Ureter (tissue), 1 donor: Measurements from ENCODE around the gene ADM2. TPM values are rescaled to one million over a fixed set of nuclear protein-coding genes. Genes with fewer than 3 reads are reported as not detected.
"Not testable (repeated sequence)": the region's sequence is repeated elsewhere in the genome, so short reads cannot be mapped to it uniquely, and the experiment has no call there.

Experiments used
- DNase-seq: peaks from one replicate; pipeline ENCODE4 v3.0.0-alpha.2; 2020; ENCODE audit warnings: low spot score
- total RNA-seq: library from RNA; stranded (reverse); gene quantifications from one replicate; pipeline ENCODE4 v1.2.4, GENCODE V29; 2023
- donor health status: DM: yes; HTN: yes; CAD: no.

ADM2 gene
- total RNA-seq, 1 donor from 2014 or later, result 4.6 TPM

DNA sequence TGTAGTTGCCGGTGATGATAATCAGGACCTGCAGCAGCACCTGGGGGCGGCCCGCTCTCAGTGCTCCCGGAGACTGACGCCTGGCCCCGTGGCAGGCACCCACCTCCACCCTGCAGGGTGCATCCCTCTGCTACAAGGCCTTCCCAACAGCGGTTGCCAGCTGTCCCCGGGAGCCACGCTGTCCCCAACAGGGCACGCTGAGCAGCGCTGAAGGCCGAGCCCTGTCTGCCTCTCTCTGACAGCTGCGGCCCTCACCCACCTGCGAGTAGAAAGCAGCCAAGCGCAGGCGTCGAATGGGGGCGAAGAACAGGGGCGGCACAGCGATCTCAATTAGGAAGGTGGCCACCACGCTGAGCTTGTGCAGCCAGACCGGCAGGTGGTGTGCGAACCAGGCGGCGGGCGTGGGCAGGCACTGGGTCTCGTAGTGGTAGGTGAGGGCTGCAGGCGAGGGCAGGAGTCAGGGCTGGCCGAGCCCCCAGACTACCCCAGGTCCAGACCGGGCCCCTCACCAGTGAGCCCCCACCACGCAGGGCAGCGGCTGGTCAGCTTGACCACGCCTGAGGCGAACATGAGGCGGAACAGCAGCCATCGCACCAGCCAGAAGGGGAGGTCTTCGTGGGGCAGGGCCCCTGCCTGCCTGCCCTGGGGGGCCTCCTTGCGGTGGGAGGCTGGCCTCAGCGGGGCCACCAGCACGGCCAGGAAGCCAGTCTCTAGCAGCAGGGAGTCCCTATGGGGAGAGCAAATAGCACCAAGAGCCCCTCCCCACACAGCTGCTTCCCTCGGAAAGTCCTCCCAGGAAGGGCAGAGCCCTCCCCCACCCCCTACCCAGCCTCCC, 24.6 kb downstream of the ADM2 start:
- no peak for DNase-seq

DNA sequence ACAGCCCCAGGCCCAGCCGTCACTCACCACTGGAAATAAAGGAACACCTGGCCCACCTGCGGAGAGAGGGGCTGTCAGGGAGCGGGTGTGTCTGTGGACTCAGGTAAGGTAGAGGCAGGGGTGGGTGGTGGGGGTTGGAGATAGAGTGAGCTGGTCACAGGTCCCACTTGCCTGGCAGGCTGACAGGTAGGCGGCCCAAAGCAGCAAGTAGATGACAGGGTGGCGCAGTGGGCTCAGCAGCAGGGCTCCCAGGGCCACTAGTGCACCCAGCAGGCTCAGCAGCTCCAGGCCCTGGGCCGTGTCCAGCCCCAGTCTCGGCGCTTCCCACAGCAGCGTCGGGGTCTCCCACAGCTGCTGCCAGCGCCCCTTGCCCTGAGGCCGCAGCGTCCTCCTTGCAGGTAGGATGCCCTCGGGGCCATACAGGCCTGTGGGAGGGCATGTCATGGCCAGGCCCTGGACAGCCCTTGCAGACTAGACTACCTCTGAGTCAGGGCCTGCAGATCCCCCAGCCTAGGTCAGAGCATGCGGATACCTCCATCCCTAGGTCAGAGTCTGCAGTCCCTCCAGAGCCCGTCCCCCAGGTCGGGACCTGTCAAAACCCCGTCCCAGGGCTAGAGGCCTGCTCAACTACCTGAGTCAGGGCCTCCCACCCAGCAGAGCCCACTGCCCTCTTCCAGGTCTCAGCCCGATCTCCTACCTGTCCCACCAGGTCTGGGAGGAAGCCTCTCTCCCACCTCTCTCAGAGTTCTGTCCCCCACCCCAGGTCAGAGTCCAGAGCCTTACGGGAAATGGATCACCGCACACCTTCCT, 25.5 kb downstream of the ADM2 start:
- peak; percentile 60 for DNase-seq

DNA sequence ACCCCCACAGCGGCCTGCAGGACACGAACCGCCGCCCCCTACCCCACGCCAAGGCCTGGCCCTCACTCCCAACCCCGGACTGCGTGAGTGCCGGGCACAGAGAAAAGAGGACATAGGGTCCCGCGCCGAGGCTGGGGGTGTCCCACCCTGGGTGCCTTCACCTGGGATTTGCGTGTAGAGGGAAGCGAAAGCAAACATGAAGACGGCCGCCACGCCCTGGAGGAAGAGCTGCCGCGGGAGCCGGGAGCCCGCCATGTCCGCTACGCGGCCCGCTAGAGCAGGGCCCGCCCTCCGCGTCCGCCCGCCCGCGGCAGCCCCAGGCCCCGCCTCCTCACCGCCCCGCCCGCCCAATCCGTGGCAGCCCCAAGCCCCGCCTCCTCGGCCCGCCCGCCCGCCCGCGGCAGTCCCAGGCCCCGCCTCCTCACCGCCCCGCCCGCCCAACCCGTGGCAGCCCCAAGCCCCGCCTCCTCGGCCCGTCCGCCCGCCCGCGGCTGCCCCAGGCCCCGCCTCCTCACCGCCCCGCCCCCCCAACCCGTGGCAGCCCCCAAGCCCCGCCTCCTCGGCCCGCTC, 26.2 kb downstream of the ADM2 start, which contains the start of gene LMF2:
LMF2 (minus strand) TSS at position 282 of the 570 bp plus-strand sequence; CDS start at position 255, 27 bp downstream.
- DNase-seq, result peak; percentile 92

DNA sequence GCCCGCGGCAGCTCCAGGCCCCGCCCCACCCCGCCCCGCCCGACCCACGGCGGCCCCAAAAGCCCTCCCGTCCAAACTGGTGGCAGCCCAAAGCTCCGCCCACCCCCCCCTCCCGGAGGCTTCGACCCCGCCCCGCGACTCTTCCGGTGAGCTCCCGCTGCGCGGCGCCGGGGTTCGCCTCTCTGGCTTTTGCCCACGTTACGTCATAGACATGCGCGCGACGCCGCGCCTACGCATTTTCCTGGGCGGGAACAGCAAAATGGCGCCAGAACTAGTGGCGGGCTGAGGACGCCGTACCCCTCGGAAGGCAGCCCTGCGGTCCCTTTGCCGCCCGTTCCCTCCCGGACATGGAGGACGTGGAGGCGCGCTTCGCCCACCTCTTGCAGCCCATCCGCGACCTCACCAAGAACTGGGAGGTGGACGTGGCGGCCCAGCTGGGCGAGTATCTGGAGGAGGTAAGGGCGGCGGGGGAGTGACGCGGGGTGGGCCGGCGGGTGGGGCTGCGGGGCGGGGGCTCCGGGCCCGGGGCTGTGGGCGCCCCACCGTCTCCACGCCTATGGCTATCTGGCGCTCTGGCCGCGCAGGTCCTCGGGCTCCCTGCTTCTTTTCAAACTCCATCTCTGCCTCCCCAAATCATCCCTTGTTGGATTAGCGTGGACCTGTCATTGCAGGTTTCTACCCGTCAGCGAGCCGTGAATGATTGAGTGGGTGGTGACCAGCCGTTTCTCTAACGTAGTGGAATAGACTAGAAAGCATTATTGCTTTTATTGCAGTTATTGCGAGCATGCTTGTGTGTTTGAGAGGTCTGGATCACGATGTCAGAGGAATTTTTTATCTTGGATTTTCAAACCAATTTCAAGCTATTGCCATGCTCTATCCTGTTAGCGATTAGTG, 26.9 kb downstream of the ADM2 start, which contains the start of gene NCAPH2:
NCAPH2 (plus strand) TSS at position 234 of the 894 bp plus-strand sequence; CDS start at position 348, 114 bp downstream.
- peak; percentile 97 for DNase-seq

DNA sequence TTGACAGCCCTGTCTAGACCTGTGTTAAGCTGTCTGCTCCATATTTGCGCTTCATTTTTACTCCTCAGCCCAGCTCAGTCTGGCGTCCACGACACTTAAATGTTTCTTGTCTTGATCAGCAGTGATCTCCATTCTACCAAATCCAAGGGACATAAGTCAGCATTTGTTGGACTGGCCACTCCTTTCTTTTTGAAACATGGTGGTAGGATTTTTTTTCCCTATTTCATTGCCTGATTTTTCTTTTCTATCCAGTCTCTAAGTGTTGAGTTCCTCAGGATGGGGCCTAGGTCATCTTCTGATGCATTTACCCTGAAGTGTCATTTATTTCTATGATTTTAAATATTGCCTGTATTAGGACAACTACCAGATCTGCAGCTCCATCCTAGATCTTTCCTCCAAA, 27.6 kb downstream of the ADM2 start:
- DNase-seq, result no peak

DNA sequence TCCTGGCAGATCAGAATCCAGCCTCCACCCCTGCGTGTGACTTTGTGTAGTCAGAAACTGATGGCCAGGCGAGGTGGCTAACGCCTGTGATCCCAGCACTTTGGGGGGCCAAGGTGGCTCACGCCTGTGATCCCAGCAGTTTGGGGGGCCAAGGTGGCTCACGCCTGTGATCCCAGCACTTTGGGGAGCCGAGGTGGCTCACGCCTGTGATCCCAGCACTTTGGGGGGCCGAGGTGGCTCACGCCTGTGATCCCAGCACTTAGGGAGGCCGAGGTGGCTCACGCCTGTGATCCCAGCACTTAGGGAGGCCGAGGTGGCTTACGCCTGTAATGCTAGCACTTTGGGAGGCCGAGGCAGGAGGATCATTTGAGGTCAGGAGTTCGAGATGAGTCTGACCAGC, 31.8 kb downstream of the ADM2 start:
- DNase-seq, result no peak

DNA sequence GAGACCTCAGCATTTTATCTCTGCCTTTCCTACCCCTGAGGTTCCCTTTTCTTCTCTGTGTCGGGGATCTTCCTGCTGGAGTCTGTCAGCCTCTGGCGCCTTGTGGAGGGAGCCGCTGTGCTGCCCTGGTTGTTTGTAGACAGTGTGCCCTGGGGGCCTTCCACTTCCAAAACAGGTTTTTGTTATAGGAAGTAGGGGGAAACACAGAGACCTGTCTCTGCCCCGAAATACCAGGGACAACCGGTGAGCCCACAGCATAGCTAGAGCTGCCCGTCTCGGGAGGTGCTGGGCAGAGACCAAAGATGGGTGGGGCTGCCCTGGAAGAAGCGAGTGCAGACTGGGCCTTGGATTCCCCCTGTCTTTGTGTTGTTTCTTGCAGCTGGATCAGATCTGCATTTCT, 34.7 kb downstream of the ADM2 start:
- DNase-seq, result no peak

DNA sequence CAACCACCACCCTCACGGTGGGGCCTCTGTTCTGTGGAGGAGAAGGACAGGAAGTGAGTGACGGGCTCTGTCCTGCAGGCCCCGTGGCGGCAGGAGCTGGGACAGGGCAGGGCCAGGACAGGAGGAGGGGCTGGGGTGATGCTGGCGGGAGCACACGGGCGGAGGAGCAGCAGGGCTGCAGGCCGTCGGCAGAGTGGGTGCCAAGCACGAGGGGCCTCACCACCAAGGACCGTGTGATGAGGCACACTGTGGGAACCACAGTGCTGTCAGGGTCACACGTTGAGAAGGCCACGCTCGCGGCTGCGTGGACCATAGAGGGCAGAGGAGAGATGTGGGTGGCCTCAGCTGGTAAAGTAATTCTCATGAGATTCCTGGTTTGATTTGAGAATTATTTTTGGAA, 35.5 kb downstream of the ADM2 start:
- DNase-seq, result no peak

DNA sequence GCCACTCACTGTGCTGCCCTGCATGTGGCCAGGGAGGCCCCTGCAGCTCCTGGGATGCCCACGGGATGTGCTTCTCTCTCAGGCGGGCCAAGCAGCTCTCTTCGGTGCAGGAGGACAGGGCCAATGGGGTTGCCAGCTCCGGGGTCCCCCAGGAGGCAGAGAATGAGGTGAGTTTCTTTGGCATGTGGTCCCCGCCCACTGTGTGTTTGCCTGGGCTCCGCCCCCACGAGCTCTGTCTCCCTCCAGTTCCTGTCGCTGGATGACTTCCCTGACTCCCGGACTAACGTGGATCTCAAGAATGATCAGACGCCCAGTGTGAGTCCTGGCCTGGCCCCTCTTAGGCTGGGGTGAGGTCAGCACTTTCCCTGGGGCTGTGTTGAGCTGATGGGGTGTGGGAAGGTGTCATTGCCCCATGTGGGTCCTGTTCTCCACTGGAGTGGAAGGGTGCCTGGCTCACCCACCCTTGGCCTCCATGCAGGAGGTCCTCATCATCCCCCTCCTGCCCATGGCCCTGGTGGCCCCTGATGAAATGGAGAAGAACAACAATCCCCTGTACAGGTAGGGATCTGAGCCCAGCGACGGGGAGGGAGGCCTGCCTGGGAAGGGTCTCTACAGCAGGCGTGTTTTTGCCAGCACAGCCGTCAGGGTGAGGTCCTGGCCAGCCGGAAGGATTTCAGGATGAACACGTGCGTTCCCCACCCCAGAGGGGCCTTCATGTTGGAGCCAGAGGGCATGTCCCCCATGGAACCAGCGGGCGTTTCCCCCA, 36.3 kb downstream of the ADM2 start:
- DNase-seq, result no peak

DNA sequence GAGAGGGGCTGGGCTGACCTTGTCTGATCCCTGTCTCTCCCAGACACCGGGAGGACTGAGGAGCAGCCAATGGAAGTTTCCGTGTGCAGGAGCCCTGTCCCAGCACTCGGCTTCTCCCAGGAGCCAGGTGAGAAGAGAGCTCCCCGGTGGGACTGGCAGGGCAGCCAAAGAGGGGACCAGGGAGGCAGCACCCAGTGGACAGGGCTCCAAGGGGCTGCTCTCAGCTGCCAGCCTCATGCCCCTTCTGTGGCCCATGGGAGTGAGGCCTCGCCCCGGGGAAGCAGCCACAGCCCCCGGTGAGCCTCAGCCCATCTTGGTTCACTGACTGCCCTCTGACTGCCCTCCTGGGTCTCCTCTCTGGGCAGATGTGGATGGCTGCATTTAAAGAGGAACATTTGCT, 37.3 kb downstream of the ADM2 start:
- no peak for DNase-seq

DNA sequence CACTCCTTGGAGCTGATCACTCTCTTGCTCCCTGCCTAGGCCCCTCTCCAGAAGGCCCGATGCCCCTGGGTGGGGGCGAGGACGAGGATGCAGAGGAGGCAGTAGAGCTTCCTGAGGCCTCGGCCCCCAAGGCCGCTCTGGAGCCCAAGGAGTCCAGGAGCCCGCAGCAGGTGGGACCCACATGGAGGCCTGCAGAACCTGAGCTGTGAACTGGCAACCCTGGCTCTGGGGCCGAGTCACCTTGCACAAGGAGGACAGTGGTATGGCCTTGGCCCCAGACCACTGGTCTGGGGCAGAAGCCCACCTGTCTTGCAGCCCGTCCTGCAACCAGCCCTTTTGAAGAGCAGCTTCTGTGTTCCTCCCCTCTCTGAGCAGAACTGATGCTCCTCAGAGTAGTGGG, 37.8 kb downstream of the ADM2 start:
- DNase-seq, result no peak

DNA sequence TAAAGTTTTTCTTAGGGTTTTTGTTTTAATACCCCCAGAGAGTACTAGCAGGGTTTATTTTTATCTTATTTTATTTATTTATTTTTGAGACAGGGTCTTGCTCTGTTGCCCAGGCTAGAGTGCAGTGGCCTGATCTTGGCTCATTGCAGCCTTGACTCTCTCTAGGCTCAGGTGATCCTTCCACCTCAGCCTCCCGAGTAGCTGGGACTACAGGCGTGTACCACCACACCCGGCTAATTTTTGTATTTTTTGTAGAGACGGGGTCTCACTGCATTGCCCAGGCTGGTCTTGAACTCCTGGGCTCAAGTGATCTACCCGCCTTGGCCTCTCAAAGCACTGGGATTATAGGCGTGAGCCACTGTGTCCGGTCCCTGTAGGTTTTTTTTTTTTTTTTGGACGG, 38.8 kb downstream of the ADM2 start:
- DNase-seq, result not testable (repeated sequence)

DNA sequence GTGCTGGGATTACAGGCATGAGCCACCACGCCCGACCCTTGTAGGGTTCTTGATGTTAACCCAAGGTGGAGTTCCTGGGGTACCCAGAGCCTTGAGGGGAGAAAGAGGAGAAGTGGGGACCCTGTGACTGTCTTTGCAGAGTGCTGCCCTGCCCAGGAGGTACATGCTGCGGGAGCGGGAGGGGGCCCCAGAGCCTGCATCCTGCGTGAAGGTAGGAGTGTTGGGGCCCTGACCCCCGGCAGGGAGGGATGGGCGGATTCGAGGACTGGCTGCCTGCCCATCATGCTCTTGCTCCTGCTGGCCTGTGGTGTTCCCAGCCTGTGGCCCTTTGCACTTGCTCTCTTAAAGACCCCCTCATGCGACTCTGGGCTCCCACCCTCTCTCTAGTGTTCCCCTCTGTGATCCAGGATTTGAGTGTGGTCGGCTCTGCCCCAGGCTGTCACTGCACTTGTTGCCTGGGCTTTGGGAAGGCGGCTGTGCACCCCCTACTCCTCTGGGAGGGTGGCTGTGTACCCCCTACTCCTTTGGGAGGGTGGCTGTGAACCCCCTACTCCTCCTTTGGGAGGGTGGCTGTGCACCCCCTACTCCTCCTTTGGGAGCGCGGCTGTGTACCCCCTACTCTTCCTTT, 39.6 kb downstream of the ADM2 start:
- no peak for DNase-seq

DNA sequence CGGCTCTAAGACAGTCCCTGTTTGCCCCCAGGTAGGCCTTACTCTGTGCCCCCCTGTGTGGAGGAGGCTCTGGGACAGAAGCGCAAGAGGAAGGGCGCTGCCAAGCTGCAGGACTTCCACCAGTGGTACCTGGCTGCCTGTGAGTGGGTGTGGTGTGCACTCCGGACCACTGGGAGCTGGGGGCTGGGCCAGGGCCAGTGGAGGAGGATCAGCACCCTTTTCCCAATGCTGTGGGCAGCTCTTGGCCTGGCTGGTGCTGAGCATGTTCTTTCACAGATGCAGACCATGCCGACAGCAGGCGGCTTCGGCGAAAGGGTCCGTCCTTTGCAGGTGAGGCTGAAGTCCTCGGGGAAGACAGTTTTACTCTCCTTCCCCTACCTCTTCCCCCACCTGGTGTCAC, 40.4 kb downstream of the ADM2 start:
- DNase-seq, result no peak

DNA sequence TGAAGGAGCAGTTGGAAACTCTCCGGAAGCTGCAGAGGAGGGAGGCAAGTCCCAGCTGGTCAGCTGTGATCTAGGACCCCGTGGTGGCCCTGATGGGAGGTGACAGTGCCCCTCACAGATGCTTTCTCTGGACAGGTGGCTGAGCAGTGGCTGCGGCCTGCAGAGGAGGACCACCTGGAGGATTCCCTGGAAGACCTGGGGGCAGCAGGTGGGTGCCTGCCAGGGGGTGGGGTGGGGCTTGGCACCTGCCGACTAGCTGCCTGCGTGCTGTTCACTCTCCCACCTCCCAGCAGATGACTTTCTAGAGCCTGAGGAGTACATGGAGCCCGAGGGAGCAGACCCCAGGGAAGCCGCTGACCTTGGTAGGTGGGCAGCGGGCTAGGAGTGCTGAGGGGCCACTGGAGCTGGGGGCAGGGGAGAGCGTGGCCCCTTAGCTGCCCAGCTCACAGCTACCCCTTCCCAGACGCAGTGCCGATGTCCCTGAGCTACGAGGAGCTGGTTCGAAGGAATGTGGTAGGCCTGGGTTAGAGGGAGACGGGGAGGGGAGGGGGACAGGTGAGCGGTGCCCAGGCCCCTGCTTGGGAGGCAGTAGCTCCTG, 41.0 kb downstream of the ADM2 start:
- no peak for DNase-seq

DNA sequence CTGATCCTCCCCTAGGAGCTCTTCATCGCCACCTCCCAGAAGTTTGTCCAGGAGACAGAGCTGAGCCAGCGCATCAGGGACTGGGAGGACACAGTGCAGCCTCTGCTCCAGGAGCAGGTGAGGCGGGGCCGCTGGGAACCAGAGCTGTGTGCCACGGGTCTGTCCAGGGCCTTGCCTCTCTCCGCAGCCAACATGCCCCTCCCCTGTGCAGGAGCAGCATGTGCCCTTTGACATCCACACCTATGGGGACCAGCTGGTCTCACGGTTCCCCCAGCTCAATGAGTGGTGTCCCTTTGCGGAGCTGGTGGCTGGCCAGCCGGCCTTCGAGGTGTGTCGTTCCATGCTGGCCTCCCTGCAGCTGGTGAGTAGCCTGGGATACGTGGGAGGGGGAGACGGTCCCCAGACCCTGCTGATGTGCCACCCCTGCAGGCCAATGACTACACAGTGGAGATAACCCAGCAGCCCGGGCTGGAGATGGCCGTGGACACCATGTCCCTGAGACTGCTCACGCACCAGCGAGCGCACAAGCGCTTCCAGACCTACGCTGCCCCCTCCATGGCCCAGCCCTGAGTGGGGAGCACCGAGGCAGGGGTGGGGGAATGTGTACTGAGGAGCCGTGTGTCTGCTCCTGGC, 41.6 kb downstream of the ADM2 start:
- DNase-seq, result no peak

DNA sequence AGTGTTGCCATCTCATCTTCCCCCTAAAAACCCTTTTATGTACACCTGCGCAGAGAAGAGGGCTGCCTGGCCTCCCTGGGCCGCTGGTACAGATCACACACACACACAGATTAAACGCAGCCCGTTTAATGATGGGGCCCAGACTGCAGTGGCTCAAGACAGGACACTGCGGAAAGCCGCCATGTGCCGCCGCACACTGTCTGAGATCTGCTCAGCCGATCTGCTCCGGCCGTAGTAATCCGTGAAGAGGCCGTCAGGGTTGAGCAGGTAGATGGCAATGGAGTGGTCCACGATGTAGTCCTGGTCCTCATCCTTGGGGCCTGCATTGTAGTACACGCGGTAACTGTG, 42.1 kb downstream of the ADM2 start:
- no peak for DNase-seq

DNA sequence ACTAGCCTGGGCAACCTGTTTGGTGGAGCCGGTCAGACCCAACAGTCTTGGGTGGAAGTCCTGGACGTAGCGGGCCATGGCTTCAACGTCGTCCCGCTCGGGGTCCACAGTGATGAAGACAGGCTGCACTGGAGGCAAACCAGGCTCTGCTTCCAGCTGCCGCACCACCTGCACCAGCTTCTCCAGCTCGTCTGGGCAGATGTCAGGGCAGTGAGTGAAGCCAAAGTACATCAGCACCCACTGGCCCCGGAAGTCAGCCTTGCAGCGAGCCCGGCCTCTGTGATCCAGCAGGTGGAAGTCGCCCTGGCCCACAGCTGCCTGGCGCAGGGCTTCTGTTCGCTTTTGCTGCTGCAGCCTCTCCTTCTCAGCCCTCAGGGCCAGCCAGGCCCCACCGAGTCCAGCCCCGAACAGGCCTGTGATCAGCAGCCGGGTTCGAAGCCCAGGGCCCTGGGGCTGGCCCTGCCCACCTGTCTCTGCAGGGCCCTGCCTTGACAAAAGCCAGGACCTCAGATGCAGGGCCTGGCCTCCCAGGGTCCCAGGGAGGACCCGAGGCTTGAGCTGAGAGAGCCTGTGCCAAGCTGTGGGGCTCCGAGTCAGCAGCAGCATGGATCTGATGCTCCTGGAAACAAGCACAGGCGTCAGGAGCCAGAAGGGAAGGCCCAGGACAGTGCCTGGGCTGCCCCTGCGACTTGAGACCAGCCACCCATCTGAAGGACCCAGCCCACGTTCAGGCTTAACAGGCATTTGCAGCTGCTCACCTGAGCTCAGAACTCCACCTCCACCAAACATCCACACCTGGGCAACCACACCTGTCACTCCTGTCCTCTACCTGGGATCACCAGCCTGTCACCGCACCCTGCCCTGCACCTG, 42.7 kb downstream of the ADM2 start:
- DNase-seq, result peak; percentile 54
